Parathyroid adenoma (tissue), 2 donors: ENCODE results near the gene STOML1.
A peak's percentile ranks its signal among the peaks of the same experiment; 100 is the strongest.

Experiments
- H2AFZ ChIP-seq: fragments of 300-600 bp; sonication (generic); one replicate; pipeline ENCODE4 v1.7.0; 2017; ENCODE audit warnings: antibody characterized with exemption, mild to moderate bottlenecking
- H3K27ac ChIP-seq: fragments of 300-600 bp; sonication (generic); one replicate; pipeline ENCODE4 v1.7.0; 2017
- H3K27me3 ChIP-seq: fragments of 300-600 bp; sonication (generic); one replicate; pipeline ENCODE4 v1.7.0; 2017; ENCODE audit warnings: low read length; ENCODE audit not compliant: control insufficient read depth, insufficient read depth
- H3K36me3 ChIP-seq: fragments of 300-600 bp; sonication (generic); one replicate; pipeline ENCODE4 v1.7.0; 2017; ENCODE audit warnings: low read length; ENCODE audit not compliant: control insufficient read depth, insufficient read depth
- H3K4me1 ChIP-seq: fragments of 300-600 bp; sonication (generic); one replicate; pipeline ENCODE4 v1.7.0; 2017; ENCODE audit warnings: control low read depth
- H3K4me2 ChIP-seq: fragments of 300-600 bp; sonication (generic); one replicate; pipeline ENCODE4 v1.7.0; 2017; ENCODE audit warnings: low read length
- H3K4me3 ChIP-seq: fragments of 300-600 bp; sonication (generic); one replicate; pipeline ENCODE4 v1.7.0; 2017; ENCODE audit warnings: low read depth, low read length
- H3K79me2 ChIP-seq: fragments of 300-600 bp; sonication (generic); one replicate; pipeline ENCODE4 v1.7.0; 2017; ENCODE audit warnings: control low read depth
- H3K9ac ChIP-seq: fragments of 300-600 bp; sonication (generic); one replicate; pipeline ENCODE4 v1.7.0; 2017; ENCODE audit warnings: mild to moderate bottlenecking
- H3K9me3 ChIP-seq: fragments of 300-600 bp; sonication (generic); one replicate; pipeline ENCODE4 v1.7.0; 2017; ENCODE audit warnings: low read length; ENCODE audit not compliant: control insufficient read depth
- TF ChIP-seq, protein P1 (sequence below): fragments of 300-600 bp; sonication (generic); IDR thresholded peaks from one replicate; pipeline ENCODE4 v1.7.0; 2017; ENCODE audit warnings: antibody characterized with exemption, mild to moderate bottlenecking
- donor health status: primary hyperparathyroidism.

The STOML1 gene

DNA sequence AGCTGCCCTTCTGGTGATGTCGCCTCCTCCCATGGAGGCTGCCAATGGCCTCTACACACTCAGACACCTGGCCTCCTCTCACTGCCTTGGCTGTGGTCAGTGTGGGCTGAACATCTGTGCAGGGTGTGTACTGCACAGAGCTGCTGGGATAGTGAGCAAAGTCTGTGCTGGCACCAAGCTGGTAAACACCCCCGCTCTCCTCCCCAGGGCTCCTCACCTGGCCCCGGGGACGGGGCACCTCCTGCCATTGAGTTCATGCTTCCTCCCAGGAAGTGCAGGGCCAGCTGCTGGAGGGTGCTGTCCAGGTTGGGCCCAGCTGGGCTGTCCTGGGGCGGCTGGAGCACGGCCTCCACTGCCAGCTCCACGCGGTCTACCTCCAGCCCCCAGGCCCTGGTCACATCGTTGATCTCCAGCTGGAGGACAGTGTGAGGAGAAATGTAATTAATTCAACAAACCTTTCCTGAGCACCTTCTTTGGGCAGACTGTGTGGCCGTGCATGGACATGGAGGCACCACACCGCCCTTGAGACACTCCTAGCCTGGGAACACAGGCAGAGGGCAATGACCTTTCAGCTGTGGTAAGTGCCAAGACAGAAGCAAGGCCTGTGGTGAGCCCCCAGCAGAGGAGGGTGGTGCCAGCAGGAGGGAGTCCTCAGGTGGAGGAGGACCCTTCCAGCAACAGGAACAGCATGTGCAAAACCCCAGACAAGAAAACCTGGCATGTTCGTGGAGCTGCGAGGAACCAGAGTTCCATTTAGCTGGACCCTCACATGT, 6.8 kb downstream of the STOML1 start:
- no peak overlapping the region for H2AFZ ChIP-seq
- H3K4me1 ChIP-seq = peaks cover 20% of the 10 kb centered on the region
- H3K4me2 ChIP-seq = no peak overlapping the region
- no peak overlapping the region for H3K9ac ChIP-seq
- TF ChIP-seq, protein P1, sequence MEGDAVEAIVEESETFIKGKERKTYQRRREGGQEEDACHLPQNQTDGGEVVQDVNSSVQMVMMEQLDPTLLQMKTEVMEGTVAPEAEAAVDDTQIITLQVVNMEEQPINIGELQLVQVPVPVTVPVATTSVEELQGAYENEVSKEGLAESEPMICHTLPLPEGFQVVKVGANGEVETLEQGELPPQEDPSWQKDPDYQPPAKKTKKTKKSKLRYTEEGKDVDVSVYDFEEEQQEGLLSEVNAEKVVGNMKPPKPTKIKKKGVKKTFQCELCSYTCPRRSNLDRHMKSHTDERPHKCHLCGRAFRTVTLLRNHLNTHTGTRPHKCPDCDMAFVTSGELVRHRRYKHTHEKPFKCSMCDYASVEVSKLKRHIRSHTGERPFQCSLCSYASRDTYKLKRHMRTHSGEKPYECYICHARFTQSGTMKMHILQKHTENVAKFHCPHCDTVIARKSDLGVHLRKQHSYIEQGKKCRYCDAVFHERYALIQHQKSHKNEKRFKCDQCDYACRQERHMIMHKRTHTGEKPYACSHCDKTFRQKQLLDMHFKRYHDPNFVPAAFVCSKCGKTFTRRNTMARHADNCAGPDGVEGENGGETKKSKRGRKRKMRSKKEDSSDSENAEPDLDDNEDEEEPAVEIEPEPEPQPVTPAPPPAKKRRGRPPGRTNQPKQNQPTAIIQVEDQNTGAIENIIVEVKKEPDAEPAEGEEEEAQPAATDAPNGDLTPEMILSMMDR = no peak
- H3K27me3 ChIP-seq = no peaks in the 10 kb centered on the region
- peak overlapping the region; percentile 5 for H3K27ac ChIP-seq
- H3K36me3 ChIP-seq = no peaks in the 10 kb centered on the region
- no peak overlapping the region for H3K4me3 ChIP-seq
- H3K9me3 ChIP-seq = no peaks in the 10 kb centered on the region
- no peaks in the 10 kb centered on the region for H3K79me2 ChIP-seq

DNA sequence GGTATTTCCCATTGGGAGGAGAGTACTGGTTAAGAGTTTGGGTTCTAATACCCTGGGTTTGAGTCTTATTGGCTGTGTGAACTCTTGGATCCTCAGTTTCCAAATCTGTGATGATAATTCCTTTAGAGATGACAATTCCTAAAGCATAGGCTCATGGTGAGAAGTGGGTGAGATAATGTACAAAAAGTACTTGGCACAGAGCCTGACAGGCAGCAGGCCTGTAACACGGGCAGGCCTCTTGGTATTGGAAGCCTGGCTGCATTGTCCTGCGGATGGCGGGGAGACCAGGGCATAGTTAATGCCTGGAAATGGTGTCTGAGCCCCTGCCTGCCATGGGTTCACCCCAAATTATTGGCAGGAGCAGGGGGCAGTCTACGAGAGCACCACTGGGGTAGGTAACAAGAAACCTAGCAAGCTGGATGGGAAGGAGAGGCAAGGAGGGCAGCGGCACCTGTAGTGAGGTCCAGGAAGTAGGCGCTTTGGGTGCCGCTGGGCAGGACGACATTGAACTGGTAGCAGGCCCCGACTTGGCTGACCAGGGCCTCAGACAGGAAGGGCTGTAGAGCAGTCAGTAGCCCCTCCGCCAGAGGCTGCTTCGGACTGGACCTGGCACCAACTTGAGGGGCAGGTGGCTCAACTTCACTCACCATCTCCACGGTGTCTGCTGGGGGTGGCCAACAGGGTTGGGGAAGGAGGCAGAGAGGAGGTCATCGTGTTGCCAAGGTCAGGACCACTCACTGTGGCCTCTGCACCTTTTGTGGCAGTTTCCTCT, 7.7 kb downstream of the STOML1 start:
- no peak overlapping the region for H3K9ac ChIP-seq
- peak overlapping the region; percentile 91 for H3K27ac ChIP-seq
- no peak overlapping the region for H3K4me2 ChIP-seq
- H3K79me2 ChIP-seq = no peaks in the 10 kb centered on the region
- peaks cover 20% of the 10 kb centered on the region for H3K4me1 ChIP-seq
- no peaks in the 10 kb centered on the region for H3K9me3 ChIP-seq
- no peak overlapping the region for H2AFZ ChIP-seq
- H3K36me3 ChIP-seq = no peaks in the 10 kb centered on the region
- H3K4me3 ChIP-seq = no peak overlapping the region
- H3K27me3 ChIP-seq = no peaks in the 10 kb centered on the region
- TF ChIP-seq, protein P1 = no peak

GRCh38 chr15:73983773-73984172, 8.3 kb downstream of the STOML1 start:
- Histone ChIP-seq H3K36me3 (no peaks in the 10 kb centered on the region), H3K4me3 (no peak overlapping the region), H3K9me3 (no peaks in the 10 kb centered on the region), H3K79me2 (no peaks in the 10 kb centered on the region), H3K9ac (no peak overlapping the region), H2AFZ (peak overlapping the region; percentile 85), H3K4me1 (peaks cover 20% of the 10 kb centered on the region), H3K27me3 (no peaks in the 10 kb centered on the region), H3K4me2 (no peak overlapping the region), H3K27ac (peak overlapping the region; percentile 91)
- TF ChIP-seq, protein P1 = no peak

- no peaks in the 10 kb centered on the region for H3K9me3 ChIP-seq
- TF ChIP-seq, protein P1 = no peak
- no peak overlapping the region for H3K9ac ChIP-seq
- peak overlapping the region; percentile 91 for H3K27ac ChIP-seq
- no peak overlapping the region for H3K4me2 ChIP-seq
- H2AFZ ChIP-seq = peak overlapping the region; percentile 85
- H3K36me3 ChIP-seq = no peaks in the 10 kb centered on the region
- peaks cover 20% of the 10 kb centered on the region for H3K4me1 ChIP-seq
- no peaks in the 10 kb centered on the region for H3K79me2 ChIP-seq
- H3K4me3 ChIP-seq = no peak overlapping the region
- no peaks in the 10 kb centered on the region for H3K27me3 ChIP-seq
Measured at GRCh38 chr15:73983211-73983727, 8.8 kb downstream of the STOML1 start.
